GM19193 (cell line): Measurements from ENCODE around the gene RHEB.

Source experiments
- POLR2A ChIP-seq: IDR thresholded peaks from 4 replicates; pipeline ENCODE4 v1.6.1; 2011; ENCODE audit not compliant: insufficient read depth, insufficient read length; ENCODE audit errors: extremely low read depth

The RHEB gene

GRCh38 chr7:151494298-151495284 is 25.1 kb downstream of the RHEB start:
- no peak for TF ChIP-seq POLR2A

- TF ChIP-seq POLR2A, result no peak
Measured at GRCh38 chr7:151493083-151493482, 26.6 kb downstream of the RHEB start.

- TF ChIP-seq POLR2A, result no peak
Measured at GRCh38 chr7:151491859-151492258, 27.8 kb downstream of the RHEB start.

- no peak for TF ChIP-seq POLR2A
Measured at GRCh38 chr7:151490456-151491105, 29.1 kb downstream of the RHEB start.

- no peak for TF ChIP-seq POLR2A
Measured at GRCh38 chr7:151489498-151489897, 30.2 kb downstream of the RHEB start.

- TF ChIP-seq POLR2A, result no peak
Measured at GRCh38 chr7:151488096-151488495, 31.6 kb downstream of the RHEB start.

- no peak for TF ChIP-seq POLR2A
Measured at GRCh38 chr7:151487228-151487627, 32.5 kb downstream of the RHEB start.

- no peak for TF ChIP-seq POLR2A
Measured at GRCh38 chr7:151486074-151486473, 33.6 kb downstream of the RHEB start.

GRCh38 chr7:151484971-151485707 is 34.6 kb downstream of the RHEB start:
- TF ChIP-seq POLR2A, result no peak

- TF ChIP-seq POLR2A, result no peak
Measured at GRCh38 chr7:151483711-151483983, 36.0 kb downstream of the RHEB start.

GRCh38 chr7:151482883-151483710 is 36.6 kb downstream of the RHEB start:
- no peak for TF ChIP-seq POLR2A

GRCh38 chr7:151481650-151482505 is 37.8 kb downstream of the RHEB start:
- no peak for TF ChIP-seq POLR2A

GRCh38 chr7:151477867-151478266 is 41.8 kb downstream of the RHEB start:
- no peak for TF ChIP-seq POLR2A
